Peyer's patch (tissue), 4 donors: Measurements from ENCODE around the gene JCAD.

ENCODE experiments used
- CTCF ChIP-seq, 6 experiments: fragments of 450-650 bp in 4 of 6; fragments of 200-600 bp in 2 of 6; sonication (generic) in 1 of 6; IDR thresholded peaks; one replicate each; pipeline ENCODE4 v1.5.1; 2017 to 2019; ENCODE audit warnings: antibody characterized with exemption in 6 of 6, mild to moderate bottlenecking in 3 of 6, moderate library complexity in 1 of 6
- POLR2A ChIP-seq, 2 donors: fragments of 450-650 bp; IDR thresholded peaks; one replicate each; pipeline ENCODE4 v1.5.1; 2017; ENCODE audit warnings: antibody characterized with exemption in 2 of 2, mild to moderate bottlenecking in 2 of 2, moderate library complexity in 2 of 2

GRCh38 chr10:30029872-30030256 is 29.5 kb downstream of the JCAD start:
- TF ChIP-seq CTCF (IDR thresholded peaks at IDR 0.05) (no peak), POLR2A (IDR thresholded peaks at IDR 0.05) (no peak)
